Measurements from ENCODE around the gene PPP1R2B.
"Not testable (repeated sequence)": the region's sequence is repeated elsewhere in the genome, so short reads cannot be mapped to it uniquely, and the experiment has no call there.

Gene PPP1R2B

GRCh38 chr5:156851880-156852279 lies 1.8 kb downstream of the PPP1R2B start:
- no peak overlapping the region for H3K4me2 ChIP-seq
- no peak overlapping the region for H3K4me3 ChIP-seq
- H3K27ac ChIP-seq, result no peak overlapping the region
- no peak for TF ChIP-seq Cebpa-rat (IDR thresholded peaks at IDR 0.05)
- H4K20me1 ChIP-seq, result no peaks in the 10 kb centered on the region
- H3K9me3 ChIP-seq (replicated peaks in 1 of 11), result peaks cover 21 to 46% (median 37%) of the 10 kb centered on the region in 11 experiments
- no peaks in the 10 kb centered on the region for H3K4me1 ChIP-seq
- no peaks in the 10 kb centered on the region for H3K36me3 ChIP-seq
- H3K27me3 ChIP-seq, result no peaks in the 10 kb centered on the region
- H3K9ac ChIP-seq, result no peak overlapping the region

GRCh38 chr5:156853055-156853454 lies 3.0 kb downstream of the PPP1R2B start:
- not testable (repeated sequence) for H4K20me1 ChIP-seq, H3K36me3 ChIP-seq, H3K9ac ChIP-seq, H3K4me3 ChIP-seq, H3K27ac ChIP-seq, H3K4me2 ChIP-seq, H3K4me1 ChIP-seq, H3K27me3 ChIP-seq
- H3K9me3 ChIP-seq (replicated peaks in 1 of 11), result peaks cover 21 to 46% (median 37%) of the 10 kb centered on the region in 11 experiments; a peak in 21 of 22 replicates

- no peak for TF ChIP-seq Cebpa-rat (IDR thresholded peaks at IDR 0.05)
- no peaks in the 10 kb centered on the region for H3K4me1 ChIP-seq
- peaks cover 2 to 11% (median 5%) of the 10 kb centered on the region in 11 experiments; a peak in 9 of 22 replicates for H3K9me3 ChIP-seq (replicated peaks in 1 of 11)
- H4K20me1 ChIP-seq, result no peaks in the 10 kb centered on the region
- no peak overlapping the region for H3K9ac ChIP-seq
- no peak overlapping the region for H3K27ac ChIP-seq
- no peak overlapping the region for H3K4me2 ChIP-seq
- H3K4me3 ChIP-seq, result no peak overlapping the region
- no peaks in the 10 kb centered on the region for H3K36me3 ChIP-seq
- H3K27me3 ChIP-seq, result no peaks in the 10 kb centered on the region
Observed at GRCh38 chr5:156865427-156865826, 15.3 kb downstream of the PPP1R2B start.

GRCh38 chr5:156870498-156870839 lies 20.4 kb downstream of the PPP1R2B start:
- H3K27ac ChIP-seq, result no peak overlapping the region
- TF ChIP-seq Cebpa-rat (IDR thresholded peaks at IDR 0.05), result no peak
- H3K27me3 ChIP-seq, result no peaks in the 10 kb centered on the region
- H3K4me2 ChIP-seq, result no peak overlapping the region
- no peaks in the 10 kb centered on the region for H3K36me3 ChIP-seq
- H3K4me1 ChIP-seq, result no peaks in the 10 kb centered on the region
- no peak overlapping the region for H3K9ac ChIP-seq
- no peak overlapping the region for H3K4me3 ChIP-seq
- H3K9me3 ChIP-seq (replicated peaks in 1 of 11), result peaks cover 10 to 21% (median 15%) of the 10 kb centered on the region in 11 experiments; a peak in 21 of 22 replicates
- no peaks in the 10 kb centered on the region for H4K20me1 ChIP-seq

GRCh38 chr5:156871212-156871611 lies 21.1 kb downstream of the PPP1R2B start:
- H3K27ac ChIP-seq, result no peak overlapping the region
- no peak overlapping the region for H3K4me3 ChIP-seq
- H4K20me1 ChIP-seq, result no peaks in the 10 kb centered on the region
- H3K27me3 ChIP-seq, result no peaks in the 10 kb centered on the region
- no peak for TF ChIP-seq Cebpa-rat (IDR thresholded peaks at IDR 0.05)
- H3K9ac ChIP-seq, result no peak overlapping the region
- H3K4me2 ChIP-seq, result no peak overlapping the region
- peaks cover 10 to 21% (median 15%) of the 10 kb centered on the region in 11 experiments; a peak in 21 of 22 replicates for H3K9me3 ChIP-seq (replicated peaks in 1 of 11)
- H3K36me3 ChIP-seq, result no peaks in the 10 kb centered on the region
- no peaks in the 10 kb centered on the region for H3K4me1 ChIP-seq

- Histone ChIP-seq H3K4me2 (peak overlapping the region in 6 of 11 experiments; percentile 35 to 56 (median 46); a peak in 11 of 22 replicates), H3K36me3 (no peaks in the 10 kb centered on the region), H4K20me1 (no peaks in the 10 kb centered on the region)
Observed at GRCh38 chr5:156879665-156880285, 29.7 kb downstream of the PPP1R2B start.

GRCh38 chr5:156883316-156883875 lies 33.3 kb downstream of the PPP1R2B start:
- H3K4me3 ChIP-seq, result 0 out of 20 replicates have a peak overlapping the region, but pooled peaks of 1 of the 10 experiments have one; percentile 23
- H3K36me3 ChIP-seq, result no peaks in the 10 kb centered on the region
- H3K27ac ChIP-seq, result no peak overlapping the region
- no peak overlapping the region for H3K9ac ChIP-seq
- H4K20me1 ChIP-seq, result no peaks in the 10 kb centered on the region
- 0 out of 22 replicates have a peak, but pooled peaks cover 0 to 3% (median 0%) of the 10 kb centered on the region in 11 experiments for H3K9me3 ChIP-seq (replicated peaks in 1 of 11)
- H3K4me2 ChIP-seq, result peak overlapping the region in 8 of 11 experiments; percentile 28 to 82 (median 74); a peak in 15 of 22 replicates
- TF ChIP-seq Cebpa-rat (IDR thresholded peaks at IDR 0.05), result no peak
- H3K4me1 ChIP-seq, result peaks cover 0 to 47% (median 26%) of the 10 kb centered on the region in 10 experiments; a peak in 15 of 20 replicates
- no peaks in the 10 kb centered on the region for H3K27me3 ChIP-seq

More at GRCh38 chr5:156879665-156880285, 29.7 kb downstream of the PPP1R2B start:
- Histone ChIP-seq H3K27ac (no peak overlapping the region), H3K4me1 (peaks cover 0 to 47% (median 26%) of the 10 kb centered on the region in 10 experiments; a peak in 15 of 20 replicates), H3K9ac (no peak overlapping the region), H3K9me3 (replicated peaks in 1 of 11) (0 out of 22 replicates have a peak, but pooled peaks cover 0 to 3% (median 0%) of the 10 kb centered on the region in 11 experiments), H3K4me3 (no peak overlapping the region), H3K27me3 (no peaks in the 10 kb centered on the region)
- no peak for TF ChIP-seq Cebpa-rat (IDR thresholded peaks at IDR 0.05)

GRCh38 chr5:156888520-156888919 lies 38.4 kb downstream of the PPP1R2B start:
- no peaks in the 10 kb centered on the region for H3K27me3 ChIP-seq
- no peak overlapping the region for H3K4me2 ChIP-seq
- H3K36me3 ChIP-seq, result no peaks in the 10 kb centered on the region
- peaks cover 0 to 8% (median 5%) of the 10 kb centered on the region in 10 experiments; a peak in 10 of 20 replicates for H3K4me1 ChIP-seq
- H3K4me3 ChIP-seq, result no peak overlapping the region
- H3K9ac ChIP-seq, result no peak overlapping the region
- no peaks in the 10 kb centered on the region for H3K9me3 ChIP-seq (replicated peaks in 1 of 11)
- H4K20me1 ChIP-seq, result no peaks in the 10 kb centered on the region
- TF ChIP-seq Cebpa-rat (IDR thresholded peaks at IDR 0.05), result no peak
- no peak overlapping the region for H3K27ac ChIP-seq

- TF ChIP-seq Cebpa-rat (IDR thresholded peaks at IDR 0.05), result no peak
- H4K20me1 ChIP-seq, result no peaks in the 10 kb centered on the region
- no peaks in the 10 kb centered on the region; a peak in 1 of 20 replicates for H3K4me1 ChIP-seq
- no peak overlapping the region for H3K9ac ChIP-seq
- no peaks in the 10 kb centered on the region for H3K36me3 ChIP-seq
- H3K27me3 ChIP-seq, result no peaks in the 10 kb centered on the region
- no peak overlapping the region for H3K4me2 ChIP-seq
- H3K4me3 ChIP-seq, result no peak overlapping the region
- no peak overlapping the region for H3K27ac ChIP-seq
- no peaks in the 10 kb centered on the region for H3K9me3 ChIP-seq (replicated peaks in 1 of 11)
Observed at GRCh38 chr5:156892223-156892622, 42.1 kb downstream of the PPP1R2B start.

- Histone ChIP-seq H3K27me3 (no peaks in the 10 kb centered on the region), H4K20me1 (no peaks in the 10 kb centered on the region), H3K9me3 (replicated peaks in 1 of 11) (no peaks in the 10 kb centered on the region), H3K4me2 (no peak overlapping the region), H3K36me3 (no peaks in the 10 kb centered on the region), H3K27ac (no peak overlapping the region), H3K9ac (no peak overlapping the region), H3K4me3 (no peak overlapping the region), H3K4me1 (no peaks in the 10 kb centered on the region; a peak in 1 of 20 replicates)
- TF ChIP-seq Cebpa-rat (IDR thresholded peaks at IDR 0.05), result no peak
Observed at GRCh38 chr5:156892864-156893263, 42.8 kb downstream of the PPP1R2B start.

All from BLaER1 treated with 17β-estradiol and CSF1 and Interleukin-3, amounts not matched to agents 10 nM and 100 nM (cell line).